Thyroid gland (tissue), 4 donors: Measurements from ENCODE around the gene ABCG1. TPM values are rescaled to one million over a fixed set of nuclear protein-coding genes. Genes with fewer than 3 reads are reported as not detected.

Experiments used
- DNase-seq, 2 donors: peaks; one replicate each; pipeline ENCODE4 v3.0.0-alpha.2; 2019
- H3K27ac ChIP-seq, 3 donors: fragments of 200-600 bp; sonication (generic); 1 replicate in 2 of 3; 2 replicates in 1 of 3; pipeline ENCODE4 v1.5.1; 2016 to 2019; ENCODE audit warnings: mild to moderate bottlenecking in 1 of 3, moderate library complexity in 1 of 3
- H3K27me3 ChIP-seq: fragments of 200-600 bp; sonication (generic); one replicate; pipeline ENCODE4 v1.5.1; 2019
- H3K36me3 ChIP-seq, 2 donors: fragments of 200-600 bp; sonication (generic); one replicate each; pipeline ENCODE4 v1.5.1; 2016 to 2019
- H3K4me1 ChIP-seq, 2 donors: fragments of 200-600 bp; sonication (generic); one replicate each; pipeline ENCODE4 v1.5.1; 2017 to 2019
- H3K4me3 ChIP-seq, 3 donors: fragments of 200-600 bp; sonication (generic); replicated peaks in 1 of 3; 1 replicate in 2 of 3; 2 replicates in 1 of 3; pipeline ENCODE4 v1.5.1; 2016; ENCODE audit warnings: mild to moderate bottlenecking in 1 of 3
- H3K9me3 ChIP-seq: fragments of 200-600 bp; sonication (generic); one replicate; pipeline ENCODE4 v1.5.1; 2017
- POLR2A ChIP-seq, 2 donors: fragments of 450-650 bp; IDR thresholded peaks; one replicate each; pipeline ENCODE4 v1.6.1; 2017; ENCODE audit warnings: antibody characterized with exemption in 2 of 2, mild to moderate bottlenecking in 2 of 2, moderate library complexity in 1 of 2
- WGBS, 2 donors: methylation state at CpG; one replicate each; pipeline ENCODE4 v1.1.5; 2017; 5-methylcytosine and 5-hydroxymethylcytosine counted together
- intact Hi-C: fragments of 100-400 bp; cut with DNase I; formaldehyde crosslinking; loops from one replicate; pipeline ENCODE4 v1.15.1; 2023
- total RNA-seq, 4 donors: library from RNA; depleted of rRNA; stranded (reverse); fragments of >200 nt; gene quantifications; one replicate each; pipeline ENCODE4 v1.2.3, GENCODE V29; 2016
- TF ChIP-seq, protein P1 (sequence below), 6 experiments: fragments of 200-600 bp in 3 of 6; fragments of 450-650 bp in 3 of 6; sonication (generic) in 3 of 6; IDR thresholded peaks; one replicate each; pipeline ENCODE4 v1.5.1; 2016 to 2019; ENCODE audit warnings: antibody characterized with exemption in 6 of 6, mild to moderate bottlenecking in 2 of 6, inconsistent platforms in 1 of 6, moderate library complexity in 1 of 6

The ABCG1 gene
- total RNA-seq, 4 donors from 2014 or later: 13.8 to 34.1 (median 18.9) TPM

DNA sequence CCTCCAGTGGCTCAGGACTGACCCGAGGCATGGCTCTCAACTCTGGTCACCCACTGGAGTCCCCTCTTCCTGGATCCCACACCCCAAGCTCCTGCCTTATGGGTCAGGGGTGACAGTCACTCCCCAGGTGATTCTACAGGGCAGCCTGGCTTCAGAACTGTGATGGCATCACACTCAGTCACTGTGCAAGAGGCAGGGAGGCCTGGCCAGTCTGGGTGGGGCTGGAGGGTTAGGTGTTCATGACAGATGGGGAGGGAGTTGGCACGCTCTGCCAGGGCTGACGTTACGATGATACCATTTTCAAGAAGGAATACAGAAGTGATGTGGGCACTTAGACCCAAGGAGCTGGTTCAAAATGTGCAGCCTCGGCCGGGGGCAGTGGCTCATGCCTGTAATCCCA lies 25.2 kb upstream of the ABCG1 start:
- no peak overlapping the region for H3K4me3 ChIP-seq
- H3K27me3 ChIP-seq: no peaks in the 10 kb centered on the region
- no peak overlapping the region for H3K27ac ChIP-seq
- TF ChIP-seq POLR2A (IDR thresholded peaks at IDR 0.05): no peak
- TF ChIP-seq, protein P1, sequence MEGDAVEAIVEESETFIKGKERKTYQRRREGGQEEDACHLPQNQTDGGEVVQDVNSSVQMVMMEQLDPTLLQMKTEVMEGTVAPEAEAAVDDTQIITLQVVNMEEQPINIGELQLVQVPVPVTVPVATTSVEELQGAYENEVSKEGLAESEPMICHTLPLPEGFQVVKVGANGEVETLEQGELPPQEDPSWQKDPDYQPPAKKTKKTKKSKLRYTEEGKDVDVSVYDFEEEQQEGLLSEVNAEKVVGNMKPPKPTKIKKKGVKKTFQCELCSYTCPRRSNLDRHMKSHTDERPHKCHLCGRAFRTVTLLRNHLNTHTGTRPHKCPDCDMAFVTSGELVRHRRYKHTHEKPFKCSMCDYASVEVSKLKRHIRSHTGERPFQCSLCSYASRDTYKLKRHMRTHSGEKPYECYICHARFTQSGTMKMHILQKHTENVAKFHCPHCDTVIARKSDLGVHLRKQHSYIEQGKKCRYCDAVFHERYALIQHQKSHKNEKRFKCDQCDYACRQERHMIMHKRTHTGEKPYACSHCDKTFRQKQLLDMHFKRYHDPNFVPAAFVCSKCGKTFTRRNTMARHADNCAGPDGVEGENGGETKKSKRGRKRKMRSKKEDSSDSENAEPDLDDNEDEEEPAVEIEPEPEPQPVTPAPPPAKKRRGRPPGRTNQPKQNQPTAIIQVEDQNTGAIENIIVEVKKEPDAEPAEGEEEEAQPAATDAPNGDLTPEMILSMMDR (IDR thresholded peaks at IDR 0.05): no peak
- no peak for DNase-seq
- no peaks in the 10 kb centered on the region for H3K36me3 ChIP-seq
- no peaks in the 10 kb centered on the region for H3K9me3 ChIP-seq
- peaks cover 0 to 5% of the 10 kb centered on the region in 2 donors for H3K4me1 ChIP-seq
- 89 to 100% methylated on average over 5 of the region's 6 CpGs for WGBS, 2 donors
- intact Hi-C loops: no loop called here

DNA sequence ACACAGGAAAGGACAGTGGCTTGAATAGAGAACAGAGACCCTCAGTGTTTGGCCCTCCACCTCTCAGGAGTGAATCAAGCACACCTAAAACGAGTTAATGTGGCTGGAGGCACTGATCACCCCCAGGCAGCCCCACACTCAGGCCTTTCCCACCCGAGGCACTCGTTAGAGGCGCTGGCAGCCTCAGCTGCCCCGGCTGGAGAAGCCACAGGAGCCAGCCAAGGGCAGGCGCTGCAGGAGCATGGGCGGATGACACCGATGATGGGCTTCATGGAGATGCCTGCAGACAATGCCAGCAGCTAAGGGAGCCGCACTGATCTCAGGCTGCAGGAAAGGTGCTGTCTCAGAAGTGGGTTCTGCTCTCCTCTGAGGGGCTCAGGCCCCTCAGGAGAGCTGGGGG lies 24.1 kb upstream of the ABCG1 start:
- Histone ChIP-seq H3K9me3 (no peaks in the 10 kb centered on the region), H3K4me1 (peaks cover 0 to 14% of the 10 kb centered on the region in 2 donors), H3K4me3 (no peak overlapping the region), H3K36me3 (no peaks in the 10 kb centered on the region), H3K27ac (no peak overlapping the region), H3K27me3 (no peaks in the 10 kb centered on the region)
- WGBS, 2 donors: 77 to 79% methylated on average over 9 of the region's 9 CpGs
- no peak for DNase-seq
- intact Hi-C loops: no loop called here
- no peak for TF ChIP-seq POLR2A (IDR thresholded peaks at IDR 0.05)

- H3K27ac ChIP-seq: no peak overlapping the region
- H3K4me3 ChIP-seq: no peak overlapping the region
- intact Hi-C loops: no loop called here
- H3K4me1 ChIP-seq: peaks cover 0 to 18% of the 10 kb centered on the region in 2 donors
- TF ChIP-seq, protein P1 (IDR thresholded peaks at IDR 0.05): no peak
- no peaks in the 10 kb centered on the region for H3K27me3 ChIP-seq
- H3K9me3 ChIP-seq: no peaks in the 10 kb centered on the region
- WGBS, 2 donors: 43 to 57% methylated on average over 6 of the region's 6 CpGs
- no peaks in the 10 kb centered on the region for H3K36me3 ChIP-seq
- peak in 1 of 2 donors; percentile 24 for DNase-seq
Observed at GRCh38 chr21:42195378-42196031, 23.4 kb upstream of the ABCG1 start.

DNA sequence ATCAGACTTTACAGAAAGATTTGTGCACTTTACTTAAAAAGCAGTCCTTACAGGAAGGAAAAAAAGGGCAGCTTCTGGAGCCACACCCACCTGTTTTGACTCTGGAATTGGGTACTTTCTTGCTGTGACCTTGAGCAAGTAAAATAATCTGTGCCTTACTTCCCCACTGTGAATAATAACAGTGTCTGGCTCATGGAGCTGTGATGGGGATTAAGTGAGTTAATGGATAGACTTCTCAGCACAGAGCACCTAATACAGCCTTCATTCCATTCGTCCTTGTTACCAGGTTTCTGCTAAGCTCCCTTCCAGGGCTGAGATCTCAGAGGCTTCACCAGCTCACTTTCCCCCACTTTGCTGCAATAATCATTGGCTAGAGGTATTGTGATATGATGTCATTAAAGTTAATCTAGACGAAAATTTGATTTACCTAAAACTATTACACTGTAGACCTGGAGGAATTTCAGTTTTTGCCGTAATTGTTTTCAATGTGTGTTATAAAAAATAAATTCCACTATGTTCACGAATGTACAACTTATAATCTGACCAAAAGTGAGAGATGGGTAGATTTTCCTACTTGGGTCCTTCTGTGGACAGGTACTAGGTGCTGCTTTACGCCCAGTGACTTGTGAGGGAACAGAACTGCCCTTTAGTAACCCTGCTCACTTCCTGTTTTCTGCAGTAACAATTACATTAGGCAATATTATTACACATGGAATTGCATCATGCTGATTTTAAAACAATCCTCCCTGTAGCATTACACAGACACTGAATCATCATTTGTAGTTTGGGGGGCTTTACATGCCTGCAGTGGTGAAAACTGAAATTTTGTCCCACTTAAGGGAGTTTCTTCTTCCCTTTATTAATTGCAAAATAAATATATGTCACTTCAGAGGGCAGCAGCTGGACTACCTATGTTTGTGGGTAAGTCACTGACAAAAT lies 19.7 kb upstream of the ABCG1 start:
- 64 to 71% methylated on average over 5 of the region's 5 CpGs for WGBS, 2 donors
- Histone ChIP-seq H3K4me1 (peaks cover 0 to 18% of the 10 kb centered on the region in 2 donors), H3K9me3 (no peaks in the 10 kb centered on the region), H3K36me3 (no peaks in the 10 kb centered on the region), H3K27ac (no peak overlapping the region), H3K4me3 (no peak overlapping the region), H3K27me3 (no peaks in the 10 kb centered on the region)
- DNase-seq: no peak
- TF ChIP-seq, protein P1 (IDR thresholded peaks at IDR 0.05): no peak
- no peak for TF ChIP-seq POLR2A (IDR thresholded peaks at IDR 0.05)
- intact Hi-C loops: no loop called here

DNA sequence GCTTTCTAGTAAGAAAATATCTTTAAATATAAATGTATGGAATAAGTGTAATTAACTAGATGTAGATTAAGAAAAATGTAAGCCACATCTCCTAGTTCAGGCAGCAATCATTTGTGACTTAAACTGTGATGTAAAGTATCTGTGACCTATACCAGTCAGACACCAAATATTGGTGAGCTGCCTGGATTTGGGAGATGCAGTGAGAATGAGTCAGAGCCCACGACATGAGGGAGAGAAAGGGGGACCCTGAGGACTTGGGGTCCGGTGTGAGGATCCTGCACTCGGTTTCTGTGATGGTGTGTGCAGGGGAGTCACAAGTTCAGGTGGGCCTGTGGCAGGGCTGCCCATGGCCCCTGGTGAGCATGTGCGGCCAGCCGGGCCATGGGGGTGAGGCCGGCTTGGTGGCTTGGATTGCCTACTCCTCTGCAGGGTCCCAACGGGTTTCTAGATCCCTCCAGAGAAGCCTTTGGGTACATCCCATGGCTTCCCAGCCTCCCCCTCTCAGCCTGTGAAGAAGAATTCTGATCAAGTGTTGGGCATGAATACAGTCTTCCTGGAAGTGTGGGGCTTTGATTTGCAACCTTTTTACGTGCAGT lies 19.0 kb upstream of the ABCG1 start:
- Histone ChIP-seq H3K4me3 (no peak overlapping the region), H3K9me3 (no peaks in the 10 kb centered on the region), H3K4me1 (peaks cover 0 to 18% of the 10 kb centered on the region in 2 donors), H3K36me3 (no peaks in the 10 kb centered on the region), H3K27me3 (no peaks in the 10 kb centered on the region), H3K27ac (no peak overlapping the region)
- 82 to 91% methylated on average over 7 to 8 of the region's 8 CpGs for WGBS, 2 donors
- DNase-seq: no peak
- intact Hi-C loops: no loop called here
- TF ChIP-seq, protein P1 (IDR thresholded peaks at IDR 0.05): no peak
- TF ChIP-seq POLR2A (IDR thresholded peaks at IDR 0.05): no peak
